Panc1 (cell line): ENCODE measurements around the gene GALNT10. TPM values are rescaled to one million over a fixed set of nuclear protein-coding genes. Genes with fewer than 3 reads are reported as not detected.

Experiments used
- ATAC-seq: fragments of 200-7000 bp; cut with Tn5 transposase; 2 replicates; pipeline ENCODE4 v1.9.1; 2020; ENCODE audit warnings: mild to moderate bottlenecking, moderate library complexity
- BruUV-seq: library from RNA; stranded (reverse); fragments of 400-500 nt; replicated peaks from 2 replicates; lab custom pipeline; 2021; lab: Mats Ljungman, UMichigan
- CTCF ChIA-PET: fragments of 300-600 bp; sonication (Branson Sonifier 250); formaldehyde crosslinking; loops from one replicate; lab custom pipeline; 2022; ENCODE audit warnings: antibody characterized with exemption; lab: Charles Lee
- POLR2A ChIA-PET: fragments of 300-600 bp; sonication (Branson Sonifier 250); formaldehyde crosslinking; loops from one replicate; lab custom pipeline; 2022; ENCODE audit warnings: antibody characterized with exemption; lab: Charles Lee
- DNase-seq: peaks from one replicate; pipeline ENCODE4 v3.0.0-alpha.2; 2010; ENCODE audit warnings: low read depth, low spot score
- H3K27ac ChIP-seq: 2 replicates; pipeline ENCODE4 v1.5.1; 2011; ENCODE audit warnings: mild to moderate bottlenecking, low read length, inconsistent platforms
- H3K27me3 ChIP-seq: fragments of 200-500 bp; sonication (Bioruptor generic); 2 replicates; pipeline ENCODE4 v1.6.0; 2014; ENCODE audit warnings: low read length, inconsistent platforms; ENCODE audit not compliant: control insufficient read depth, insufficient read depth
- H3K36me3 ChIP-seq: fragments of 200-500 bp; sonication (Bioruptor generic); 2 replicates; pipeline ENCODE4 v1.5.1; 2014; ENCODE audit warnings: inconsistent platforms, mild to moderate bottlenecking, low read length, moderate library complexity; ENCODE audit not compliant: control insufficient read depth, insufficient read depth
- H3K4me1 ChIP-seq: 2 replicates; pipeline ENCODE4 v1.5.1; 2011; ENCODE audit warnings: inconsistent platforms, mild to moderate bottlenecking, low read length, moderate library complexity; ENCODE audit not compliant: control insufficient read depth, insufficient read depth
- H3K4me3 ChIP-seq, 2 experiments: 2 replicates each; pipeline ENCODE4 v1.5.1; 2011 to 2012; ENCODE audit warnings: low read depth in 2 of 2, low read length in 2 of 2, mild to moderate bottlenecking in 2 of 2, inconsistent platforms in 1 of 2, moderate library complexity in 1 of 2
- H3K9me3 ChIP-seq: fragments of 200-500 bp; sonication (Bioruptor generic); 2 replicates; pipeline ENCODE4 v1.5.1; 2014; ENCODE audit warnings: low read depth, mild to moderate bottlenecking, inconsistent platforms, low read length, moderate library complexity; ENCODE audit not compliant: control insufficient read depth, insufficient read depth
- CTCF ChIP-seq: fragments of 450-650 bp; IDR thresholded peaks from 2 replicates; pipeline ENCODE4 v1.5.1; 2017; ENCODE audit warnings: mild to moderate bottlenecking
- POLR2AphosphoS5 ChIP-seq: IDR thresholded peaks from 2 replicates; pipeline ENCODE4 v1.6.1; 2012; ENCODE audit warnings: mild to moderate bottlenecking, low read depth, low read length, moderate library complexity
- REST ChIP-seq, 2 experiments: IDR thresholded peaks; 2 replicates each; pipeline ENCODE4 v1.6.1; 2011 to 2012; ENCODE audit warnings: low read depth in 2 of 2, control low read depth in 1 of 2, low read length in 1 of 2, mild to moderate bottlenecking in 1 of 2, moderate library complexity in 1 of 2; ENCODE audit not compliant: insufficient read depth in 1 of 2
- SIN3A ChIP-seq: IDR thresholded peaks from 2 replicates; pipeline ENCODE4 v1.6.1; 2012; ENCODE audit warnings: low read depth, mild to moderate bottlenecking, low read length, moderate library complexity, borderline replicate concordance; ENCODE audit not compliant: insufficient read depth
- TCF7L2 ChIP-seq: IDR thresholded peaks from 2 replicates; pipeline ENCODE4 v1.6.1; 2011; ENCODE audit warnings: mild to moderate bottlenecking, low read depth, low read length, inconsistent platforms
- in situ Hi-C: cut with HindIII; loops from 2 replicates; pipeline ENCODE4 v1.10.0; 2016; ENCODE audit warnings: low sequenced_read_pairs, low pct_unique_long_range_greater_than_20kb
- intact Hi-C: fragments of 100-400 bp; cut with micrococcal nuclease; formaldehyde crosslinking; loops from one replicate; pipeline ENCODE4 v1.10.0; 2022; ENCODE audit not compliant: unreplicated experiment
- total RNA-seq: library from RNA; stranded (reverse); gene quantifications from one replicate; pipeline ENCODE4 v1.2.1, GENCODE V29; 2021; ENCODE audit not compliant: unreplicated experiment

The GALNT10 gene
- total RNA-seq, 1 experiment from 2014 or later, result 50.5 TPM

GRCh38 chr5:154210163-154210562, 19.6 kb downstream of the GALNT10 start:
- intact Hi-C loops, result no loop called here
- POLR2A ChIA-PET, result no interaction called here
- no TSS peak for BruUV-seq
- ATAC-seq (no peak), DNase-seq (no peak)
- in situ Hi-C loops, result no loop called here
- H3K27me3 ChIP-seq, result no peaks in the 10 kb centered on the region
- H3K27ac ChIP-seq, result no peak overlapping the region
- TF ChIP-seq POLR2AphosphoS5, result no peak
- no peak for TF ChIP-seq SIN3A
- no peak for TF ChIP-seq REST (IDR thresholded peaks at IDR 0.05; ENCODE audit: insufficient read depth in 1 of 2, low read depth in 2 of 2, low read length in 1 of 2)
- no peak for TF ChIP-seq CTCF
- TF ChIP-seq TCF7L2, result no peak
- CTCF ChIA-PET, result no interaction called here
- H3K4me1 ChIP-seq, result no peaks in the 10 kb centered on the region
- no peaks in the 10 kb centered on the region for H3K9me3 ChIP-seq
- H3K4me3 ChIP-seq, result no peak overlapping the region
- no peaks in the 10 kb centered on the region for H3K36me3 ChIP-seq

GRCh38 chr5:154211641-154212390, 21.3 kb downstream of the GALNT10 start:
- no peak overlapping the region for H3K4me3 ChIP-seq
- intact Hi-C loops, result no loop called here
- H3K4me1 ChIP-seq, result no peaks in the 10 kb centered on the region

More at GRCh38 chr5:154211641-154212390, 21.3 kb downstream of the GALNT10 start:
- Histone ChIP-seq H3K36me3 (no peaks in the 10 kb centered on the region), H3K27me3 (no peaks in the 10 kb centered on the region), H3K27ac (no peak overlapping the region), H3K9me3 (no peaks in the 10 kb centered on the region)
- TF ChIP-seq TCF7L2, result no peak
- no peak for TF ChIP-seq POLR2AphosphoS5
- no peak for TF ChIP-seq CTCF
- no peak for TF ChIP-seq SIN3A
- TF ChIP-seq REST (IDR thresholded peaks at IDR 0.05; ENCODE audit: insufficient read depth in 1 of 2, low read depth in 2 of 2, low read length in 1 of 2), result no peak
- DNase-seq (no peak), ATAC-seq (no peak)
- CTCF ChIA-PET, result interaction anchor here (0.5 kb wide), 1 partner anchor 45 kb away, joined by 4 read pairs; no protein-coding TSS in a partner anchor
- POLR2A ChIA-PET, result no interaction called here
- in situ Hi-C loops, result no loop called here
- no TSS peak for BruUV-seq
